Ovary (tissue), 9 donors: ENCODE measurements around the gene MYMX. TPM values are rescaled to one million over a fixed set of nuclear protein-coding genes. Genes with fewer than 3 reads are reported as not detected.

Experiments
- DNase-seq, 5 donors: peaks; one replicate each; pipeline ENCODE4 v3.0.0-alpha.2; 2019 to 2020
- H3K27ac ChIP-seq, 2 donors: fragments of 200-600 bp; one replicate each; pipeline versions ENCODE4 v1.5.1 to v1.8.0; 2019 to 2022
- H3K27me3 ChIP-seq: fragments of 200-600 bp; one replicate; pipeline ENCODE4 v1.8.0; 2022
- H3K36me3 ChIP-seq: fragments of 200-600 bp; sonication (generic); one replicate; pipeline ENCODE4 v1.5.1; 2019
- H3K4me1 ChIP-seq: one replicate; pipeline ENCODE4 v1.8.1; 2013; ENCODE audit warnings: mild to moderate bottlenecking, moderate library complexity; ENCODE audit not compliant: insufficient read depth
- H3K4me3 ChIP-seq: fragments of 200-600 bp; sonication (generic); one replicate; pipeline ENCODE4 v1.5.1; 2017
- H3K9me3 ChIP-seq, 2 donors: fragments of 200-600 bp in 1 of 2; sonication (generic) in 1 of 2; one replicate each; pipeline versions ENCODE4 v1.5.1 to v1.8.1; 2013 to 2019; ENCODE audit warnings: mild to moderate bottlenecking in 1 of 2, moderate library complexity in 1 of 2
- EP300 ChIP-seq: sonication (generic); formaldehyde crosslinking; IDR thresholded peaks from one replicate; pipeline ENCODE4 v1.6.1; 2017; ENCODE audit warnings: antibody characterized with exemption
- POLR2A ChIP-seq: fragments of 450-650 bp; IDR thresholded peaks from one replicate; pipeline ENCODE4 v1.6.1; 2017; ENCODE audit warnings: antibody characterized with exemption, mild to moderate bottlenecking, moderate library complexity
- WGBS, 3 donors: extraction: QIAGEN DNeasy Blood & Tissue Kit in 1 of 3; methylation state at CpG; one replicate each; pipeline versions ENCODE4 v1.1.5 to v1.1.7; 2013 to 2017; 5-methylcytosine and 5-hydroxymethylcytosine counted together
- intact Hi-C, 4 donors: fragments of 100-400 bp; cut with DNase I; formaldehyde crosslinking; loops; one replicate each; pipeline versions ENCODE4 v1.11.0 to v1.15.1; 2022 to 2023
- polyA plus RNA-seq, 2 donors: library from polyadenylated mRNA; stranded (reverse); fragments of 200-250 nt in 1 of 2; fragments of 350-450 nt in 1 of 2; fragmentation: Illumina TruSeq in 1 of 2; extraction: RNeasy Lipid Tissue Mini Kit (QIAGEN cat#74804) in 1 of 2; gene quantifications; one replicate each; pipeline ENCODE4 v1.2.3, GENCODE V29; 2013 to 2014
- total RNA-seq, 7 donors: library from RNA; depleted of rRNA in 2 of 7; stranded (reverse); fragments of >200 nt in 2 of 7; fragmentation: NEBNext Ultra II Directional in 3 of 7; extraction: Animal tissue kit (Norgen Biotek cat#: 25700) in 3 of 7; gene quantifications; one replicate each; pipeline versions ENCODE4 v1.1.0 to v1.2.4, GENCODE V29; 2016 to 2023
- TF ChIP-seq, protein P1 (sequence below), 3 donors: fragments of 450-650 bp in 2 of 3; fragments of 200-600 bp in 1 of 3; IDR thresholded peaks; one replicate each; pipeline versions ENCODE4 v1.5.1 to v1.8.0; 2016 to 2022; ENCODE audit warnings: antibody characterized with exemption in 3 of 3, mild to moderate bottlenecking in 1 of 3
- donor health status: DM: no; HTN: no; CAD: no; lungs with moderate emphysema.
- donor health status: DM: no; HTN: no; CAD: no.
- donor health status: Bipolar disorder and iron deficiency.
- donor health status: DM: yes; HTN: yes; CAD: no.
- donor health status: DM: no; HTN: no; CAD: no.
- donor health status: DM: yes; HTN: yes; CAD: no.

The MYMX gene
- total and polyA plus RNA-seq, 9 donors: 0.40 to 0.50 (median 0.42) TPM; not detected in 5

DNA sequence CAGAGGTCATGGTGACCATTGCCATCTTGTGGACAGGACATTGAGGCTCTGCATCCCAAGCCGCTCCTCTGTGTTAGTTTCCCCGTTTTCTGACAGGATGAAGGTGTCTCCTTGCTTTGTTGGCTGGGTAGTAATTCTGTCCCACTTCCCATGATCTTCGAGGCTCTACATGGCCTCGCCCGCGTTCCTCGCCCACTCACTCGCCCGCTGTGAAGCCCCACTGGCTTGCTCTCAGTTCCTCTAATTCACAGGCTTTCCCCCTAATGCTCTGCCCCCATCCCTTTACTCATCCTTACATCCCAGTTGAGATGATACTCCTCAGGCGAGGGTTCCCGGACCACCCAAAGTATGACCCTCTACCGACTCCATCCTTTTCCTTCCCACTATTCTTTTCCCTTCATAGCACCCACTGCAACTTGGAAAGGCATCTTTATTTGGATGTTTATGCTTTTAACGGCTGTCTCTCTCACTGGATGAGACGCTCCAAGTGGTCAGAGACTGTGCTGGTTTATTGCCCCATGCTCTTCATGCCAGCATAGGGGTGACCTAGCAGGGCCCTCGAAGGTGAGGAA is 41.1 kb downstream of the MYMX start:
- intact Hi-C loops: no loop called here
- WGBS, 3 donors: 16 to 21% (median 20%) methylated on average over 15 of the region's 15 CpGs

DNA sequence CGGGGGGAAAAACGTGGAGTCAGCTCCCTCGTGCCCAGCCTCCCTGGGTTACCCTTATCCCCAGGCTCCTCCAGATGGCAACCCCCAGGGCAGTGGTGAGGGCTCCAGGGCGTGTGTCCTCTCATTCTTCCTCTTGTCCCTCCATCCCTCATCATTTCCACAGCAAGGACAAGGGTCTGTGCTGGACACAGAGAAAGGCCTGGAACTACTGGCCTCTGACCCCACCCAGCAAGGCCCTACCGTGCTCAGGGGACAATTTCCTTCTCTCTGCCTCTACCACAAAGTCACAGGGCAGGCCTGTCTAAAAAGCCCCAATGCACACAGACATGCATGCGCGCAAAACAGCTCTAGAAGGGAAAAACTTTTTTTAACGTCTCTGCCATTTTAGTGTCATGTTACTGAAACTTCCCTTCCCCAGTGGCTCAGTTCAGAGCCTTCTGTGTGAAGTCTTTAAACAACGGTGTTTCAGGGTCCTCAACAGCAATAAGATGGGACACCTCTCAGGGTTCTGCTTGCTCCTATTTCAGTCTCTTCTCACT is 41.7 kb downstream of the MYMX start:
- peak in 1 of 5 donors; percentile 41 for DNase-seq
- intact Hi-C loops: no loop called here
- H3K4me1 ChIP-seq: peaks cover 5% of the 10 kb centered on the region

More for the DNA sequence above, 41.1 kb downstream of the MYMX start:
- no peaks in the 10 kb centered on the region for H3K27me3 ChIP-seq
- H3K27ac ChIP-seq: peak overlapping the region; percentile 94 to 95
- peak overlapping the region; percentile 74 for H3K4me3 ChIP-seq
- H3K9me3 ChIP-seq: no peaks in the 10 kb centered on the region
- peaks cover 5% of the 10 kb centered on the region for H3K4me1 ChIP-seq
- no peak for DNase-seq
- no peaks in the 10 kb centered on the region for H3K36me3 ChIP-seq
- TF ChIP-seq, protein P1, sequence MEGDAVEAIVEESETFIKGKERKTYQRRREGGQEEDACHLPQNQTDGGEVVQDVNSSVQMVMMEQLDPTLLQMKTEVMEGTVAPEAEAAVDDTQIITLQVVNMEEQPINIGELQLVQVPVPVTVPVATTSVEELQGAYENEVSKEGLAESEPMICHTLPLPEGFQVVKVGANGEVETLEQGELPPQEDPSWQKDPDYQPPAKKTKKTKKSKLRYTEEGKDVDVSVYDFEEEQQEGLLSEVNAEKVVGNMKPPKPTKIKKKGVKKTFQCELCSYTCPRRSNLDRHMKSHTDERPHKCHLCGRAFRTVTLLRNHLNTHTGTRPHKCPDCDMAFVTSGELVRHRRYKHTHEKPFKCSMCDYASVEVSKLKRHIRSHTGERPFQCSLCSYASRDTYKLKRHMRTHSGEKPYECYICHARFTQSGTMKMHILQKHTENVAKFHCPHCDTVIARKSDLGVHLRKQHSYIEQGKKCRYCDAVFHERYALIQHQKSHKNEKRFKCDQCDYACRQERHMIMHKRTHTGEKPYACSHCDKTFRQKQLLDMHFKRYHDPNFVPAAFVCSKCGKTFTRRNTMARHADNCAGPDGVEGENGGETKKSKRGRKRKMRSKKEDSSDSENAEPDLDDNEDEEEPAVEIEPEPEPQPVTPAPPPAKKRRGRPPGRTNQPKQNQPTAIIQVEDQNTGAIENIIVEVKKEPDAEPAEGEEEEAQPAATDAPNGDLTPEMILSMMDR (IDR thresholded peaks at IDR 0.05): peak in 1 of 3 donors; percentile 4
- TF ChIP-seq POLR2A: no peak

DNA sequence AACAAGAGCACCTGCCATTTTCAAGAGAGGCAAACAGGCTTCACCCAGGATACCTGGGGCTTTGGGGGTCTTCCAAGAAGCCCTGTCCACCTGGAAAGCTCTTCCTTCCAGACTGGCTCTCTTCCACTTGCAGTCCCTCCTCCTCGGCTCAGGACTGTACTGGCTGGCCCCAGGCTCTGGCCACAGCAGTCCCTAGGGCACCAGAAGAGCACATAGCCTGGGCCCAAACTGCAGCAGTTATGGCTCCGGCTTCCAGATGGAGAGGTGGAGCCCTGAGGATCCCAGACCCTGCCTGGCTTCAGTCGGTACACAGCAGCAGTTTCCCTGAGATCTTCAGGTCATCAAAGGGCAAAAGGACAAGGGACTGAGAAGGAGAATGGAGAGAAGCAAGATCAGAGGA is 42.2 kb downstream of the MYMX start:
- Histone ChIP-seq H3K4me3 (no peak overlapping the region), H3K4me1 (peaks cover 6% of the 10 kb centered on the region), H3K9me3 (no peaks in the 10 kb centered on the region), H3K36me3 (no peaks in the 10 kb centered on the region), H3K27ac (no peak overlapping the region), H3K27me3 (no peaks in the 10 kb centered on the region)
- DNase-seq: peak in 1 of 5 donors; percentile 31
- WGBS, 3 donors: 88 to 89% (median 89%) methylated on average over 3 of the region's 3 CpGs
- intact Hi-C loops: no loop called here
- TF ChIP-seq EP300 (no peak), POLR2A (no peak)
- TF ChIP-seq, protein P1 (IDR thresholded peaks at IDR 0.05): no peak

More for the DNA sequence above, 41.7 kb downstream of the MYMX start:
- Histone ChIP-seq H3K36me3 (no peaks in the 10 kb centered on the region), H3K9me3 (no peaks in the 10 kb centered on the region), H3K4me3 (no peak overlapping the region), H3K27me3 (no peaks in the 10 kb centered on the region), H3K27ac (no peak overlapping the region)
- no peak for TF ChIP-seq POLR2A
- TF ChIP-seq, protein P1 (IDR thresholded peaks at IDR 0.05): no peak
- no peak for TF ChIP-seq EP300
- 74 to 87% (median 79%) methylated on average over 9 of the region's 9 CpGs for WGBS, 3 donors

DNA sequence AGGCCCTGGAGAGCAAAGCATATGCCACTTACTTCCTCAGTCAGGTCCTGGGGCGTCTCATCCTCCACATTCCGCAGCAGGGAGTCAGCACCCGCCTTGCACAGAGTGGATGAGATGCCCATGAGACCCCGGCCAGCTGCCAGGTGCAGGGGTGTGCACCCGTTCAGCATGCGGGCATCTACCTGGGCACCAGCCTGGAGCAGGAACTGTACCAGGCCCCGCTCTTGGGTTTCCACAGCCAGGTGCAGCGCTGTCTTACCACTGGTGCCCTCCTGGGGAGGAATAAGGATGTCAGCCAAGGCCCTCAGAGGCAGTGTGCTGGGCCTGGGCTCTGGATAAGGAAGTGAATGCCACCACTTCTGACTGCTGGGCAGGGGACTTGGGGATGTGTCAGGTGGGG is 43.3 kb downstream of the MYMX start:
- Histone ChIP-seq H3K36me3 (no peaks in the 10 kb centered on the region), H3K4me3 (no peak overlapping the region), H3K27ac (no peak overlapping the region), H3K4me1 (peaks cover 14% of the 10 kb centered on the region), H3K27me3 (no peaks in the 10 kb centered on the region), H3K9me3 (no peaks in the 10 kb centered on the region)
- DNase-seq: peak in 1 of 5 donors; percentile 32
- TF ChIP-seq, protein P1 (IDR thresholded peaks at IDR 0.05): no peak
- TF ChIP-seq POLR2A (no peak), EP300 (no peak)
- intact Hi-C loops: no loop called here
- WGBS, 3 donors: 89 to 100% (median 95%) methylated on average over 7 to 8 of the region's 8 CpGs
